Astrocyte (in vitro differentiated cells and primary cell): ENCODE measurements around the gene BRD7.

Source experiments
- EZH2 ChIP-seq: IDR thresholded peaks from 2 replicates; pipeline ENCODE4 v1.6.1; 2012; ENCODE audit warnings: mild to moderate bottlenecking, low read length, inconsistent platforms; ENCODE audit not compliant: insufficient read depth
- TF ChIP-seq, protein P1 (sequence below): IDR thresholded peaks from 2 replicates; pipeline ENCODE4 v1.5.1; 2011; ENCODE audit warnings: low read depth, mild to moderate bottlenecking, inconsistent platforms, low read length, moderate library complexity; ENCODE audit not compliant: insufficient read depth

- TF ChIP-seq, protein P1, sequence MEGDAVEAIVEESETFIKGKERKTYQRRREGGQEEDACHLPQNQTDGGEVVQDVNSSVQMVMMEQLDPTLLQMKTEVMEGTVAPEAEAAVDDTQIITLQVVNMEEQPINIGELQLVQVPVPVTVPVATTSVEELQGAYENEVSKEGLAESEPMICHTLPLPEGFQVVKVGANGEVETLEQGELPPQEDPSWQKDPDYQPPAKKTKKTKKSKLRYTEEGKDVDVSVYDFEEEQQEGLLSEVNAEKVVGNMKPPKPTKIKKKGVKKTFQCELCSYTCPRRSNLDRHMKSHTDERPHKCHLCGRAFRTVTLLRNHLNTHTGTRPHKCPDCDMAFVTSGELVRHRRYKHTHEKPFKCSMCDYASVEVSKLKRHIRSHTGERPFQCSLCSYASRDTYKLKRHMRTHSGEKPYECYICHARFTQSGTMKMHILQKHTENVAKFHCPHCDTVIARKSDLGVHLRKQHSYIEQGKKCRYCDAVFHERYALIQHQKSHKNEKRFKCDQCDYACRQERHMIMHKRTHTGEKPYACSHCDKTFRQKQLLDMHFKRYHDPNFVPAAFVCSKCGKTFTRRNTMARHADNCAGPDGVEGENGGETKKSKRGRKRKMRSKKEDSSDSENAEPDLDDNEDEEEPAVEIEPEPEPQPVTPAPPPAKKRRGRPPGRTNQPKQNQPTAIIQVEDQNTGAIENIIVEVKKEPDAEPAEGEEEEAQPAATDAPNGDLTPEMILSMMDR, result no peak
- no peak for TF ChIP-seq EZH2
Observed at GRCh38 chr16:50268352-50268751, 100.4 kb downstream of the BRD7 start.
